WTC11 (cell line): ENCODE results near the gene GNPNAT1. TPM values are rescaled to one million over a fixed set of nuclear protein-coding genes. Genes with fewer than 3 reads are reported as not detected.

Experiments
- ATAC-seq: fragments of 200-7000 bp; cut with Tn5 transposase; 2 replicates; pipeline ENCODE4 v1.10.0; 2021; ENCODE audit warnings: mild to moderate bottlenecking, moderate library complexity
- CTCF ChIA-PET: fragments of 300-600 bp; sonication (Branson Sonifier 250); formaldehyde crosslinking; loops from one replicate; lab custom pipeline; 2021; ENCODE audit warnings: antibody characterized with exemption; lab: Charles Lee
- POLR2A ChIA-PET: fragments of 350-600 bp; sonication (Branson Sonifier 250); formaldehyde crosslinking; loops from one replicate; lab custom pipeline; 2021; ENCODE audit warnings: antibody characterized with exemption; lab: Charles Lee
- DNase-seq: peaks from one replicate; pipeline ENCODE4 v3.0.0; 2021; ENCODE audit warnings: low spot score
- H3K27ac Mint-ChIP-seq: 2 replicates; pipeline ENCODE4 v1.8.0; 2021; ENCODE audit warnings: mixed read lengths
- H3K27me3 Mint-ChIP-seq: 2 replicates; pipeline ENCODE4 v1.8.0; 2021; ENCODE audit warnings: low read depth, mild to moderate bottlenecking, moderate library complexity, mixed read lengths
- H3K36me3 Mint-ChIP-seq: 2 replicates; pipeline ENCODE4 v1.8.0; 2021; ENCODE audit warnings: mixed read lengths
- H3K4me1 Mint-ChIP-seq: 2 replicates; pipeline ENCODE4 v1.8.0; 2022; ENCODE audit warnings: mixed read lengths
- H3K4me3 Mint-ChIP-seq: 2 replicates; pipeline ENCODE4 v1.8.0; 2021; ENCODE audit warnings: mild to moderate bottlenecking, moderate library complexity, mixed read lengths
- H3K9me3 Mint-ChIP-seq: 2 replicates; pipeline ENCODE4 v1.8.0; 2021; ENCODE audit warnings: mixed read lengths
- ATF2 ChIP-seq: sonication (generic); formaldehyde crosslinking; IDR thresholded peaks from 2 replicates; pipeline ENCODE4 v1.8.1; 2022; ENCODE audit warnings: low read depth, missing genetic modification reagents, borderline replicate concordance
- ATF3 ChIP-seq: sonication (generic); formaldehyde crosslinking; conservative IDR thresholded peaks from 2 replicates; pipeline ENCODE4 v1.8.1; 2022; ENCODE audit warnings: mild to moderate bottlenecking, missing genetic modification reagents
- FOXK1 ChIP-seq: sonication (generic); formaldehyde crosslinking; IDR thresholded peaks from 2 replicates; pipeline ENCODE4 v1.8.0; 2022; ENCODE audit warnings: mild to moderate bottlenecking, moderate library complexity, missing genetic modification reagents
- IRF1 ChIP-seq: sonication (generic); formaldehyde crosslinking; IDR thresholded peaks from 2 replicates; pipeline ENCODE4 v1.8.0; 2023; ENCODE audit warnings: missing genetic modification reagents
- IRF2 ChIP-seq: sonication (generic); formaldehyde crosslinking; IDR thresholded peaks from 2 replicates; pipeline ENCODE4 v1.8.0; 2022; ENCODE audit warnings: low read depth, missing genetic modification reagents, borderline replicate concordance
- MAX ChIP-seq: sonication (generic); formaldehyde crosslinking; IDR thresholded peaks from 2 replicates; pipeline ENCODE4 v1.8.0; 2022; ENCODE audit warnings: mild to moderate bottlenecking, missing genetic modification reagents
- NFYB ChIP-seq: sonication (generic); formaldehyde crosslinking; conservative IDR thresholded peaks from 2 replicates; pipeline ENCODE4 v1.8.0; 2022; ENCODE audit warnings: low read depth, missing genetic modification reagents
- PREB ChIP-seq: sonication (generic); formaldehyde crosslinking; IDR thresholded peaks from 2 replicates; pipeline ENCODE4 v1.8.1; 2022; ENCODE audit warnings: mild to moderate bottlenecking, missing genetic modification reagents, moderate library complexity, borderline replicate concordance
- SP1 ChIP-seq: sonication (generic); formaldehyde crosslinking; conservative IDR thresholded peaks from 2 replicates; pipeline ENCODE4 v1.8.1; 2022; ENCODE audit warnings: missing genetic modification reagents
- TCF7 ChIP-seq: sonication (generic); formaldehyde crosslinking; IDR thresholded peaks from 2 replicates; pipeline ENCODE4 v1.8.0; 2022; ENCODE audit warnings: mild to moderate bottlenecking, low read depth, missing genetic modification reagents, moderate library complexity
- TP53 ChIP-seq: sonication (generic); formaldehyde crosslinking; IDR thresholded peaks from 2 replicates; pipeline ENCODE4 v1.8.1; 2023; ENCODE audit warnings: mild to moderate bottlenecking, missing genetic modification reagents
- ZNF138 ChIP-seq: sonication (generic); formaldehyde crosslinking; conservative IDR thresholded peaks from 2 replicates; pipeline ENCODE4 v1.8.1; 2022; ENCODE audit warnings: mild to moderate bottlenecking, moderate library complexity, missing genetic modification reagents
- ZNF317 ChIP-seq: sonication (generic); formaldehyde crosslinking; IDR thresholded peaks from 2 replicates; pipeline ENCODE4 v1.8.1; 2023; ENCODE audit warnings: low read depth, mild to moderate bottlenecking, moderate library complexity, missing genetic modification reagents, borderline replicate concordance
- ZNF396 ChIP-seq: fragments of 250-450 bp; sonication (Bioruptor Pico); IDR thresholded peaks from 2 replicates; pipeline ENCODE4 v1.8.0; 2021; ENCODE audit warnings: mild to moderate bottlenecking, moderate library complexity, borderline replicate concordance
- ZNF416 ChIP-seq: fragments of 250-450 bp; sonication (Bioruptor Pico); IDR thresholded peaks from 2 replicates; pipeline ENCODE4 v1.9.0; 2021; ENCODE audit warnings: mild to moderate bottlenecking, inconsistent platforms
- ZNF423 ChIP-seq: fragments of 250-450 bp; sonication (Bioruptor Pico); IDR thresholded peaks from 2 replicates; pipeline ENCODE4 v2.1.2; 2022; ENCODE audit warnings: mild to moderate bottlenecking, moderate library complexity
- total RNA-seq: library from RNA; stranded (reverse); gene quantifications from 3 replicates; pipeline ENCODE4 v1.2.3, GENCODE V29; 2021
- TF ChIP-seq, protein P1 (sequence below): sonication (generic); formaldehyde crosslinking; IDR thresholded peaks from 2 replicates; pipeline ENCODE4 v1.8.1; 2023; ENCODE audit warnings: mild to moderate bottlenecking, missing genetic modification reagents
- TF ChIP-seq, protein P2 (sequence below): sonication (generic); formaldehyde crosslinking; IDR thresholded peaks from 2 replicates; pipeline ENCODE4 v1.8.1; 2023; ENCODE audit warnings: mild to moderate bottlenecking, missing genetic modification reagents
- TF ChIP-seq, protein P3 (sequence below): fragments of 250-450 bp; sonication (Bioruptor Pico); conservative IDR thresholded peaks from 2 replicates; pipeline ENCODE4 v1.9.0; 2021; ENCODE audit warnings: mild to moderate bottlenecking
- TF ChIP-seq, protein P4 (sequence below): fragments of 250-450 bp; sonication (Bioruptor Pico); IDR thresholded peaks from 2 replicates; pipeline ENCODE4 v1.9.0; 2021; ENCODE audit warnings: mild to moderate bottlenecking

Gene GNPNAT1
- total RNA-seq, 1 experiment from 2014 or later, result 43.5 TPM

- no peak overlapping the region for H3K27ac Mint-ChIP-seq
Observed at GRCh38 chr14:52834440-52834842, 43.0 kb upstream of the GNPNAT1 start.

More at GRCh38 chr14:52834440-52834842, 43.0 kb upstream of the GNPNAT1 start:
- ChIA-PET POLR2A (interaction anchor here (0.6 to 0.7 kb wide), 3 partner anchors 10 to 684 kb away, joined by 3 to 4 read pairs (median 3); no protein-coding TSS in a partner anchor), CTCF (interaction anchor here (1.0 to 1.2 kb wide), 2 partner anchors 11 to 13 kb away, joined by 3 to 4 read pairs; no protein-coding TSS in a partner anchor)
- Mint-ChIP-seq H3K27me3 (no peaks in the 10 kb centered on the region), H3K4me1 (peaks cover 55% of the 10 kb centered on the region), H3K9me3 (no peaks in the 10 kb centered on the region), H3K4me3 (no peak overlapping the region), H3K36me3 (no peaks in the 10 kb centered on the region)
- TF ChIP-seq ATF3 (CRISPR knock-in tag) (no peak), TP53 (no peak), SP1 (CRISPR knock-in tag) (no peak), ZNF423 (CRISPR knock-in tag) (no peak), IRF2 (CRISPR knock-in tag) (no peak), IRF1 (no peak), TCF7 (CRISPR knock-in tag) (no peak), ZNF396 (CRISPR knock-in tag) (no peak), PREB (no peak), ATF2 (no peak), ZNF138 (no peak), ZNF317 (no peak), NFYB (CRISPR knock-in tag) (no peak), FOXK1 (no peak), MAX (CRISPR knock-in tag) (no peak), ZNF416 (no peak)
- TF ChIP-seq, protein P1, sequence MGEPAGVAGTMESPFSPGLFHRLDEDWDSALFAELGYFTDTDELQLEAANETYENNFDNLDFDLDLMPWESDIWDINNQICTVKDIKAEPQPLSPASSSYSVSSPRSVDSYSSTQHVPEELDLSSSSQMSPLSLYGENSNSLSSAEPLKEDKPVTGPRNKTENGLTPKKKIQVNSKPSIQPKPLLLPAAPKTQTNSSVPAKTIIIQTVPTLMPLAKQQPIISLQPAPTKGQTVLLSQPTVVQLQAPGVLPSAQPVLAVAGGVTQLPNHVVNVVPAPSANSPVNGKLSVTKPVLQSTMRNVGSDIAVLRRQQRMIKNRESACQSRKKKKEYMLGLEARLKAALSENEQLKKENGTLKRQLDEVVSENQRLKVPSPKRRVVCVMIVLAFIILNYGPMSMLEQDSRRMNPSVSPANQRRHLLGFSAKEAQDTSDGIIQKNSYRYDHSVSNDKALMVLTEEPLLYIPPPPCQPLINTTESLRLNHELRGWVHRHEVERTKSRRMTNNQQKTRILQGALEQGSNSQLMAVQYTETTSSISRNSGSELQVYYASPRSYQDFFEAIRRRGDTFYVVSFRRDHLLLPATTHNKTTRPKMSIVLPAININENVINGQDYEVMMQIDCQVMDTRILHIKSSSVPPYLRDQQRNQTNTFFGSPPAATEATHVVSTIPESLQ (CRISPR knock-in tag), result no peak
- TF ChIP-seq, protein P2, sequence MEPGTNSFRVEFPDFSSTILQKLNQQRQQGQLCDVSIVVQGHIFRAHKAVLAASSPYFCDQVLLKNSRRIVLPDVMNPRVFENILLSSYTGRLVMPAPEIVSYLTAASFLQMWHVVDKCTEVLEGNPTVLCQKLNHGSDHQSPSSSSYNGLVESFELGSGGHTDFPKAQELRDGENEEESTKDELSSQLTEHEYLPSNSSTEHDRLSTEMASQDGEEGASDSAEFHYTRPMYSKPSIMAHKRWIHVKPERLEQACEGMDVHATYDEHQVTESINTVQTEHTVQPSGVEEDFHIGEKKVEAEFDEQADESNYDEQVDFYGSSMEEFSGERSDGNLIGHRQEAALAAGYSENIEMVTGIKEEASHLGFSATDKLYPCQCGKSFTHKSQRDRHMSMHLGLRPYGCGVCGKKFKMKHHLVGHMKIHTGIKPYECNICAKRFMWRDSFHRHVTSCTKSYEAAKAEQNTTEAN (CRISPR knock-in tag), result no peak
- TF ChIP-seq, protein P3, sequence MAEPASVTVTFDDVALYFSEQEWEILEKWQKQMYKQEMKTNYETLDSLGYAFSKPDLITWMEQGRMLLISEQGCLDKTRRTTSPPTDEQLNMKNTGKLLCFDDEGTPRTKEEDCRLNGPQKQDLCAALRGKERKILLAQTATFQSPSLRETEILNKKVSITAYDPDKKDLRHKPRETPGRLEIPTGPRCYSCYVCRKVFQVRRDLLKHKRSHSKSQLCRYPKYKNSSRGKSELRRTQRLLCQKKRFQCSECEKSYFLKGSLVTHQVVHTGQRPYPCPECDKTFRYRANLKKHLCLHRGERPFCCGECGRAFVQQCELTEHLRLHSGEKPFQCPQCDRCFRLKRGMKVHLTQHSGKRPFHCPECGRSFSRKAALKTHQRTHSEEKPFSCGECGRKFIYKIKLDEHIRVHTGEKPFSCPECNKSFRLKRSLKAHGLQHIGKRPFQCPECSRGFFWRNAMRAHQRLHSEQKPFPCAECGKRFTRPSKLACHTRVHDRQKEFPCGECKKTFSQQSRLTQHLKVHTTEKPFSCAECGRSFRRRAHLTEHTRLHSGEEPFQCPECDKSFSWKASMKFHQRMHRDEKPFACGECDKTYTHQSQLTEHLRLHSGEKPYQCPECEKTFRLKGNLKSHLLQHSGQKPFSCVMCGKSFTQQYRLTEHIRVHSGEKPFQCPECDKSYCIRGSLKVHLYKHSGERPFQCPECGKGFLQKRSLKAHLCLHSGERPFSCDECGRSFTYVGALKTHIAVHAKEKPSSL, result no peak
- TF ChIP-seq, protein P4, sequence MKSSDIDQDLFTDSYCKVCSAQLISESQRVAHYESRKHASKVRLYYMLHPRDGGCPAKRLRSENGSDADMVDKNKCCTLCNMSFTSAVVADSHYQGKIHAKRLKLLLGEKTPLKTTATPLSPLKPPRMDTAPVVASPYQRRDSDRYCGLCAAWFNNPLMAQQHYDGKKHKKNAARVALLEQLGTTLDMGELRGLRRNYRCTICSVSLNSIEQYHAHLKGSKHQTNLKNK (CRISPR knock-in tag), result no peak
- DNase-seq (no peak), ATAC-seq (no peak)
